Lung (tissue), 12 donors: ENCODE results near the gene HIGD2A. TPM values are rescaled to one million over a fixed set of nuclear protein-coding genes. Genes with fewer than 3 reads are reported as not detected.
A peak's percentile ranks its signal among the peaks of the same experiment; 100 is the strongest.

ENCODE experiments used
- ATAC-seq: fragments of 200-7000 bp; cut with Tn5 transposase; one replicate; pipeline ENCODE4 v1.9.1; 2020; ENCODE audit warnings: moderate number of reproducible peaks; ENCODE audit not compliant: insufficient read depth, low FRiP score
- DNase-seq, 3 donors: peaks; one replicate each; pipeline ENCODE4 v3.0.0-alpha.2; 2013 to 2017
- H3K27ac ChIP-seq, 2 donors: one replicate each; pipeline ENCODE4 v1.5.1; 2013; ENCODE audit warnings: mild to moderate bottlenecking in 2 of 2, moderate library complexity in 2 of 2, control low read depth in 1 of 2, inconsistent platforms in 1 of 2, low read depth in 1 of 2, low read length in 1 of 2
- H3K27me3 ChIP-seq, 3 donors: one replicate each; pipeline ENCODE4 v1.5.1; 2013; ENCODE audit warnings: low read length in 2 of 3; ENCODE audit not compliant: control insufficient read depth in 3 of 3, insufficient read depth in 3 of 3
- H3K36me3 ChIP-seq, 4 donors: one replicate each; pipeline ENCODE4 v1.5.1; 2013; ENCODE audit warnings: low read length in 4 of 4, mild to moderate bottlenecking in 1 of 4, moderate library complexity in 1 of 4; ENCODE audit not compliant: control insufficient read depth in 4 of 4, insufficient read depth in 4 of 4
- H3K4me1 ChIP-seq, 5 donors: one replicate each; pipeline ENCODE4 v1.5.1; 2013; ENCODE audit warnings: low read length in 5 of 5, mild to moderate bottlenecking in 2 of 5, moderate library complexity in 1 of 5; ENCODE audit not compliant: control insufficient read depth in 5 of 5, insufficient read depth in 5 of 5
- H3K4me3 ChIP-seq: one replicate; pipeline ENCODE4 v1.5.1; 2013; ENCODE audit warnings: mild to moderate bottlenecking, control low read depth, moderate library complexity
- H3K9ac ChIP-seq, 2 donors: one replicate each; pipeline ENCODE4 v1.5.1; 2013; ENCODE audit warnings: low read length in 2 of 2, control low read depth in 1 of 2; ENCODE audit not compliant: insufficient read depth in 1 of 2
- H3K9me3 ChIP-seq, 4 donors: one replicate each; pipeline ENCODE4 v1.5.1; 2013; ENCODE audit warnings: low read length in 3 of 4, mild to moderate bottlenecking in 1 of 4, moderate library complexity in 1 of 4; ENCODE audit not compliant: control insufficient read depth in 4 of 4, insufficient read depth in 3 of 4
- CTCF ChIP-seq: IDR thresholded peaks from 2 replicates; pipeline ENCODE4 v1.5.1; 2012; ENCODE audit warnings: mild to moderate bottlenecking; ENCODE audit errors: control extremely low read depth, extremely low read depth
- WGBS, 2 donors: extraction: QIAGEN DNeasy Blood & Tissue Kit; methylation state at CpG; one replicate each; pipeline ENCODE4 v1.1.7; 2013; 5-methylcytosine and 5-hydroxymethylcytosine counted together
- polyA plus RNA-seq, 2 donors: library from polyadenylated mRNA; stranded (reverse); fragments of 200-250 nt; gene quantifications; one replicate each; pipeline ENCODE4 v1.2.1, GENCODE V29; 2013
- total RNA-seq, 2 donors: library from RNA; depleted of rRNA in 1 of 2; stranded (reverse); fragments of >200 nt in 1 of 2; gene quantifications; one replicate each; pipeline ENCODE4 v1.2.1, GENCODE V29; 2014 to 2021
- donor health status: control.
- donor health status: control.
- donor health status: Bipolar disorder and iron deficiency.
- donor health status: healthy.
- donor health status: DM: yes; HTN: yes; CAD: no.

The HIGD2A gene
- total and polyA plus RNA-seq, 4 donors, result 71.2 to 190 (median 108) TPM

- H3K9ac ChIP-seq, result no peak overlapping the region
- peaks cover 0 to 22% (median 6%) of the 10 kb centered on the region in 4 donors for H3K36me3 ChIP-seq
- H3K4me3 ChIP-seq, result no peak overlapping the region
- H3K27me3 ChIP-seq, result no peaks in the 10 kb centered on the region
- no peaks in the 10 kb centered on the region for H3K9me3 ChIP-seq
- DNase-seq (peak in 1 of 3 donors; percentile 1), ATAC-seq (no peak)
- TF ChIP-seq CTCF, result no peak
- 89 to 98% methylated on average over 5 of the region's 5 CpGs for WGBS, 2 donors
- peaks cover 3 to 16% (median 8%) of the 10 kb centered on the region in 5 donors for H3K4me1 ChIP-seq
- no peak overlapping the region for H3K27ac ChIP-seq
Measured at GRCh38 chr5:176410486-176411180, 22.1 kb downstream of the HIGD2A start.

- Histone ChIP-seq H3K4me3 (no peak overlapping the region), H3K27me3 (no peaks in the 10 kb centered on the region), H3K9me3 (no peaks in the 10 kb centered on the region), H3K27ac (no peak overlapping the region), H3K4me1 (peaks cover 3 to 19% (median 10%) of the 10 kb centered on the region in 5 donors), H3K9ac (no peak overlapping the region), H3K36me3 (peaks cover 0 to 7% (median 4%) of the 10 kb centered on the region in 4 donors)
- WGBS, 2 donors, result 77 to 92% methylated on average over 10 of the region's 10 CpGs
- TF ChIP-seq CTCF, result no peak
- ATAC-seq, result no peak
- no peak for DNase-seq
Measured at GRCh38 chr5:176412517-176413254, 24.1 kb downstream of the HIGD2A start.

GRCh38 chr5:176413255-176413565 is 24.7 kb downstream of the HIGD2A start:
- Histone ChIP-seq H3K9ac (no peak overlapping the region), H3K9me3 (no peaks in the 10 kb centered on the region), H3K4me1 (peaks cover 3 to 19% (median 10%) of the 10 kb centered on the region in 5 donors), H3K4me3 (no peak overlapping the region), H3K27me3 (no peaks in the 10 kb centered on the region), H3K27ac (peak overlapping the region; percentile 15 to 34), H3K36me3 (peaks cover 0 to 7% (median 4%) of the 10 kb centered on the region in 4 donors)
- 65 to 82% methylated on average over 2 of the region's 2 CpGs for WGBS, 2 donors
- ATAC-seq, result no peak
- TF ChIP-seq CTCF, result no peak
- DNase-seq, result no peak
